Pulmonary artery endothelial cell (primary cell): ENCODE results near the gene KCNIP3. TPM values are rescaled to one million over a fixed set of nuclear protein-coding genes. Genes with fewer than 3 reads are reported as not detected.
"Not testable (repeated sequence)": the region's sequence is repeated elsewhere in the genome, so short reads cannot be mapped to it uniquely, and the experiment has no call there.

Experiments
- DNase-seq: peaks from one replicate; pipeline ENCODE4 v3.0.0-alpha.2; 2011; ENCODE audit warnings: low read depth, low spot score
- total RNA-seq: library from RNA; depleted of rRNA; stranded (reverse); fragments of >200 nt; gene quantifications from 2 replicates; pipeline ENCODE4 v1.2.3, GENCODE V29; 2014

KCNIP3 gene
- total RNA-seq: 0.33 and 0.35 TPM in 2 replicates

DNA sequence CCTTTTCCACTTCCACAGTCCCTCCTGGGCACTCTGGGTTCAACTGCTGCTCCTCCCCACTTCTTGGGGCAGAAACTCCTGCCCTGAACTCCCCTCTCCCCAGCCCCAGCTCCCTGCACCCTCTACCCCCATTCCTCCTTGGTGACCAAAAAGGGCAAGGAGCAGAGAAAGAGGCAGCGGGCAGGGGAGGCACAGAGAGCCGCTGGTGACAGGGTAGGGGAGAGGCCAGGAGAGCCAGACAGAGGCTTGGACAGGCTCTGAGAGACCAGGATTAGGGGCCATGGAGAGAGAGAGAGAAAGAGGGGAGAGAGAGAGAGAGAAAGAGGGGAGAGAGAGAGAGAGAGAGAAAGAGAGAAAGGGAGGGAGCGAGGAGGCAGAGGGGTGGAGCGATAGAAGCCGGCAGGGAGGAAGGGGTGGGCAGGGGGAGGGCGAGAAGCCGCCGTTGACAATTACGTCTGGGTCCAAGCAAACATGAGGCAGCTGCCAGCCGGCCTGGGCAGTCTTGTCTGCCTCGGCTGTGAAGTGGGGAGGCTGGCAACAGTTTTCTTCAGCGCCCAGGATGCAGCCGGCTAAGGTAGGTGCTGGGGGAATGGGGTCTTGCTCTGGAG is at the start of gene KCNIP3:
Gene KCNIP3, plus strand, starts transcription at position 468 of the 608 bp plus-strand sequence. Its CDS starts 92 bp downstream, at position 560.
- DNase-seq: no peak

- DNase-seq: no peak
These were observed 38.9 kb upstream of the KCNIP3 start for GRCh38 chr2:95258271-95258670.

DNA sequence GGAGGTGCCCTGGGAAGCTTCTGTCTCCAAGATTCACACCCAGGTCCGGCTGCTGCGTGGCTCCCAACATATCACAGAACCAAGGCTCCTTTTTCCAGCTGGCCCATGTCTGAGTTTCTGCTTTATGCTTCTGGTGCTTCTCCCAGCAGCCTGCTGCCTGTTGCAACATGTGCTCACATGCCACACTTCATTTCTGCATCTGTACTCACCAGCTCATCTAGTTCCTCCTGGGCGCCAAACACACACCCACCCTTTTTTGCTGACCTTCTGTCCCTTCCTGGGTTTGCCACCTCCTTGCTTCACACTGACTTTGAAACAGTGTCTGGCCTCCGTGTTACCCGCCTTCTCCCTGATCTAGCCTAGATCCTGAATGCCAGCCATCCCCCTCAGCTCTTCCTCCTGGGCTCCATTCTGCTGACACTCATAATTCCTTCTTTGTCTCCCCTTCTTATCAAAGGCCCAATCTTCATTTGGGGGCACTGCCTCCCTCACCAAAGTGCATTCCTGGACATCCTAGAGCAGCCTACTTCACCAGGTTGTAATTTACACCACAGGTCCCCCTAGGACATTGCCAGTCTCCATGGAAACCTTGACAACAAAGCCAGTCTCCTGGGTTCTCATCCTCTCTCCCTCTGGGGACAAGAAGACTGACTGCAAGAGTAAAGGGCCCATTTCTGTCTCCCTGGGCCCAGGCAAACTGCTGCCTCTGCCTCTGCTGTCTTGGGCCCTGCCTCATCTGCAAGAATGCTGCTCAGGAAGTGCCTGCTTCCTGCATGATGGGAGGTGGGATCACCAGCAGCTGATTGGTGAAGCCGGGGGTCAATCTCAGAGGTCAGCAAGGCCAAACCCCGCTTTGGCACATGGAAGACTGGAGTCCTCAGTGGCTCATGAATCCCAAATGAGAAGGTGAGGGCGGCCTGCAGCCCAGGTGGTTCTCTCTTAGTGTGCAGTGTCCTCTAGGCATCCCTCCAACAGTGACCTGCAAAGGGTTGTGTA is 36.8 kb upstream of the KCNIP3 start:
- no peak for DNase-seq

GRCh38 chr2:95261602-95262001 is 35.5 kb upstream of the KCNIP3 start:
- no peak for DNase-seq

DNA sequence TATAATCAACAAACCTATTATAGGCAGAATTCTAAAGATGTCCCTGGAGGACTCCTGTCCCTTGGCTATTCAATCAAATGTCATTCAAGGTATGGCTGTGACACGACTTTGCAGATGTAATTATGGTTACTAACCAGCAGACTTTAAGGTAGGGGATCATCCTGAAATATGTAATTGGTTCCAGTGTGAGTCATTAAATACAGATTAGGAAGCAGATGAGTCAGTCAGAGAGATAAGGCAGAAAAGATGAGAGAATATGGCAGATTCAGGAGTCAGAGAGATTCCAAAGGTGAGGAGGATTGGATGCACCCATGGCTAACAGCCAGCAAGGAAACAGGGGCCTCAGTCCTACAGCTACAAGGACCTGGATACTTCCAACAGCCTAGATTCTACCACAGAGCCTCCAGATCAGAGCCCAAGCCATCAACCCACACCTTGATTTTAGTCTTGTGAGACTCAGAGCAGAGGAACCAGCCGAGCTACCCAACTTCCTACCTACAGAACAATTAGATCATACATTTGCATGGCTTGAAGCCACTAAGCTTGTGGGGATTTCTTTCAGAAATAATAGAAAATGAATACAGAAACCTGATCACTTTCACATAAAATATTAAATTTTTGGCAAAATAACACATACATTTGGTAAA is 34.1 kb upstream of the KCNIP3 start:
- DNase-seq: no peak

GRCh38 chr2:95264624-95265023 is 32.5 kb upstream of the KCNIP3 start:
- no peak for DNase-seq

DNA sequence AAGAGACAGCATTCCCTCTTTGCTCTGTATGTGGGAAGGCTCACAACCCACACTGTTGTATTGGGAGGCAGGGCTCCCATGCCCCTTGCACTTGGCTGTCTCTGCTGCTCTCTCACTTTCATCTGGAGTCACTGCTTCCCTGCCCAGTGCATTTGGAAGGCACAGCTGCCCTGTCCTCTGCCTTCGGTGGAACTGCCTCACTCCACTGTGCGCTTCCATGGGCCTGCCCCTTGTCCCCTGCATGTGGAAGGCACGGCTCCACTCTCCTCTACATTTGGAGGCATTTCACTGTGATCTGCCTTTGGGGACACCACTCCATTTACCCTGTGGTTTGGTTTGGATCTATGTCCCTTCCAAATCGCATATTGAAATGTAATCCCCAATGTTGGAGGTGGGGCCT is 32.0 kb upstream of the KCNIP3 start:
- DNase-seq: no peak

- no peak for DNase-seq
These were observed 30.2 kb upstream of the KCNIP3 start for GRCh38 chr2:95266781-95267430.

GRCh38 chr2:95267458-95268210 is 29.5 kb upstream of the KCNIP3 start:
- DNase-seq: no peak

DNA sequence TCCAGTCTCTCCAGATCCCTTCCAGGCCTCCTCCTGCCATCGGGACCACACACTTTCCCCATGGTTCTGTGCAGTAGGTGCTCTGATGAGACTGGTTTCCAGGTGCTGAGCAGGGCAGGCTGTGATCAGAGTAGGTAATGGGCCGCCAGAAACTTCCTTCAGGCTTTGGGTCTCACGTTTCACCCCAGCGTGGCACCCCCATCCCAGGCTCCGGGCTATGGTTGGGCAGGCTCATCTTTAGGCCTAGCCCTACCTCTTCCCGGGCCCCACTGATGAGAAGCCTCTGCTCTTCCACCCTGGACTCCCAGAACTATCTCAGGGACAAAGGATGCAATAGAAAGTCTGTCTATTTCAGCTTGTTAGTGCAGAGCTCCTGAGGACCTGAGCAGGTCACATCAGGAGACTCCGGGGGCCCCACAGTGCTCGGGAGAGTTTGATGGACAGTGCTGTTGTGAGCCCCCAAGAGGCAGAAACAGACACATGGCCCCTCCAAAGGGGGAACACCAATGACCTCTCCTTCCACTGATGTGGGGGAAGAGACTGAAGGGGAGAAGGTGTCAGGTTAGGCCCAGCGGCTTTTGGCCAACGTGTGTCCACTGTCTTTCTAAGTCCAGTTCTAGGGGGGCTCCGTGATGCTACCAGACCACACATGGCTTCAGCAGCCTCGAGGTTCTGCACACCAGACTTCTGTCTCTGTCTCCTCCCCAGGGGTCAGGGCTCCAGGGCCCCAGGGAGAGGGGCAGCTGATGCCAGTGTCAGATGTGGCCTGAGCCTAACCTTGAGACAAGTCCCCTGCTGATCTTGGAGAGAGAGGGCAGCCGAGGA is 28.7 kb upstream of the KCNIP3 start:
- no peak for DNase-seq

GRCh38 chr2:95269036-95269680 is 28.0 kb upstream of the KCNIP3 start:
- DNase-seq: no peak

DNA sequence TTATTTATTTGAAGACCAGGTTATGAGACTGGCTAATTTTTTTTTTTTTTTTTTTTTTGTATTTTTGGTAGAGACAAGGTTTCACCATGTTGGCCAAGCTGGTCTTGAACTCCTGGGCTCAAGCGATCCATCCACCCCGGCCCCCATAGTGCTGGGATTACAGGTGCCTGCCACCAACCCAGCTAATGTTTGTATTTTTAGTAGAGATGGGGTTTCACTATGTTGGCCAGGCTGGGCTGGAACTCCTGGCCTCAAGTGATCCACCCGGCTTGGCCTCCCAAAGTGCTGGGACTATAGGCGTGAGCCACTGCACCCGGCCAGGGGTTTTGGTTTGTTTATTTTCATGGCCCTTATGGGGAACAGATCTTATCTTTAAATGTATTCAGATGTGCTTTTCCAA is 27.4 kb upstream of the KCNIP3 start:
- DNase-seq: not testable (repeated sequence)

GRCh38 chr2:95270541-95271081 is 26.5 kb upstream of the KCNIP3 start:
- DNase-seq: no peak

GRCh38 chr2:95271381-95271971 is 25.7 kb upstream of the KCNIP3 start:
- no peak for DNase-seq

DNA sequence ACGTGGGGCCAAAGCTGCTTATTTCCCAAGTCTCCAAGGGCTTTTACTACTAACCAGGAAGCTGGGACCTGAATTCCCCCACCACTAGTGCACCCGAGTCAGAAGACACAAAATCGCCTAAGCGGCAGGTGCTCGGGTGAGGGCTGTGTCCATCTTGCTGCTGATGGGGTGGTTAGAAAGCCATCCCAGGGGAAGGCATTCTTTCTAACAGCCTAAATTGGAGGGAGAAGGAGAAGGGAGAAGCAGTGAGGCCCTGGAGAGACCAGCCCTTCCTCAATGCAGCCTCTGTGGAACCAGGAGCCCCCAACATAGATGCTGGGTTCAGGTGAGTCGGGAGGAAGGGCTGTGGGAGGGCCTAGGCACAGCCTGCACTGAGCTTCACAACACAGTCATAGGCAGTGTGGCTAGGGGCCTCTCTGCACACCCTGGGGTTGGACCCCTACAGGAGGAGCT is 24.8 kb upstream of the KCNIP3 start:
- no peak for DNase-seq

DNA sequence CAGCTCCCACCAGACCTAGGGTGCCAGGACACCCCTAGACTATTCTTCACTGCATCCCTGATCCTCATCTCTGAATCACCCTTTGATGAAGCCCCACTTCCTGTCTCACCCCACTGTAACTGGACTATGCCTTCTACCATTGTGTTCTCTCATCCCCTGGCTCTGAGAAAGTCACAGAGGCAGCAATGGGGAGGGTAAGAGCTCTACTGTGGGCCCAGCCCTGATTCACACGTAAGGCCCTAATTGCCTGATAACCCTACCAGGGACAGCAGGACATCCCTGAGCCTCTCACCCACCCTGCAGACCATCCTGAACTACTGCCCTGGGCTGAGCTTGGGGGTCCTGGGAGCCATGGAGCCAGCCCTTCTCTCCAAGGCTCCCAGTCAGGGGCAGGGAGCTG is 24.4 kb upstream of the KCNIP3 start:
- DNase-seq: no peak

- DNase-seq: no peak
These were observed 23.4 kb upstream of the KCNIP3 start for GRCh38 chr2:95273566-95274290.
